ENCODE results near the gene NDRG2. TPM values are rescaled to one million over a fixed set of nuclear protein-coding genes. Genes with fewer than 3 reads are reported as not detected.

Gene NDRG2
- total RNA-seq, 3 donors from 2014 or later: 251 to 693 (median 258) TPM

- peaks cover 5 to 9% of the 10 kb centered on the region in 2 donors for H3K4me1 ChIP-seq
- intact Hi-C loops (cut with DNase I; ENCODE audit: low total_unique reads): no loop called here
These were observed 5.1 kb upstream of the NDRG2 start, which contains the start of gene TPPP2 for GRCh38 chr14:21029917-21030316. TSS of gene TPPP2 (plus strand) at chr14:21030217. CDS start at chr14:21030582, 365 bp downstream.

DNA sequence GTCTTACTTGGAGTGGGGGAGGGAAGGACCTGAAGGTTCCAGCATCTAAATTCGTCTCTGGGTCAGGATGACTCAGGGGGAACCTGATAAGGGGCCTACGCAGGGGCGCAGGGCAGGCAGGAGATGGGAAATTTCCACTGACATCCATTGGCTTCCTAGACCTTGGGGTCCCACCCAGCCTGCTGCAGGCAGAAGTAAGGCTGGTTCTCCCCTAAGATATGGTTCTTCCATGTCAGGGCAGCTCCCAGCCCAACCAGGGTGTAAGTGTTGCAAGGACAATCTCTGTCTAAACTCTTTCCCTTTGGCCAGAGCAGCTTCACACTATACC, 2.1 kb upstream of the NDRG2 start:
- peaks cover 5 to 9% of the 10 kb centered on the region in 2 donors for H3K4me1 ChIP-seq
- no peaks in the 10 kb centered on the region for H3K9me3 ChIP-seq
- H3K36me3 ChIP-seq: no peaks in the 10 kb centered on the region
- H3K4me3 ChIP-seq: peak overlapping the region in 1 of 3 donors; percentile 92
- peak overlapping the region; percentile 95 to 97 for H3K27ac ChIP-seq
- intact Hi-C loops (cut with DNase I; ENCODE audit: low total_unique reads): no loop called here
- no peak for TF ChIP-seq POLR2A (IDR thresholded peaks at IDR 0.05)
- no peak for TF ChIP-seq POLR2AphosphoS5 (IDR thresholded peaks at IDR 0.05)
- no peak for TF ChIP-seq CTCF (IDR thresholded peaks at IDR 0.05)
- H3K27me3 ChIP-seq: no peaks in the 10 kb centered on the region
- no peak for DNase-seq (ENCODE audit: low spot score in 2 of 2)

More at GRCh38 chr14:21029917-21030316, 5.1 kb upstream of the NDRG2 start, which contains the start of gene TPPP2:
- DNase-seq (ENCODE audit: low spot score in 2 of 2): no peak
- Histone ChIP-seq H3K36me3 (no peaks in the 10 kb centered on the region), H3K9me3 (no peaks in the 10 kb centered on the region), H3K27ac (no peak within 1 kb of the TSS), H3K27me3 (no peaks in the 10 kb centered on the region), H3K4me3 (no peak within 1 kb of the TSS)
- TF ChIP-seq POLR2A (IDR thresholded peaks at IDR 0.05) (no peak), POLR2AphosphoS5 (IDR thresholded peaks at IDR 0.05) (no peak), CTCF (IDR thresholded peaks at IDR 0.05) (no peak)

DNA sequence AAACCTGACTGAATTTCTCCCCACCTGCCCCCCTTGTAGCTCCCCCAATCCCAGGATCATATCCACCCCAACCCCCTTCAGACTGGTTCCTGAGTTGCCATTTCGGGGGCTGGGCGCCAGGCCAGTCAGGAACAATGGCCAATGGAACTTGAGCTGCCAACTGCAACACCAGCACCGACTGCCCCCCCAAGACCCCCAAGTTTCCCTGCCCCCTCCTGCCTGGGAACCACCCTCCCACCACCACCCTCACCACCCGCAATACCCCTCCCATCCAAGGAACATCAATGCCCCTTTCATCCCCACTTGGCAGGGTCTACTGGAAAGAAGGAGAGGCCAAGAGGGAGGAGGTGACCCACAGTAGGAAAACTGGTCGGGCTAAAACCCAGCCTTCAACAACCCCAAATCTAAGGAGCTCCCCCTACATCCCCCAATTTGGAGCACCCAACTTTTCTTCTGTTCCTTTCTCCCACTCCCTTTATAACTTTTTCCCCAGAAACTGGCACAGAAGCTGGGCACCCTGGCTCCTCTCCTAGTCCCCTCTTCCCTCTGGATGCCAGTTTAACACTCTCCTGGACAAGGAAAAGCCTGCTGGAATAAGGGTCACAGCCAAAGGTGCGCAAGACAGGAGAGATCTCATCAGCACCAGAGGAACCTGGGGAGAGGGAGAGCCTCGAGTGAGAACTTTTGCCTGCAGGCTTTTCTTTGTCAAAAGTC, 1.6 kb upstream of the NDRG2 start:
- Histone ChIP-seq H3K4me1 (peaks cover 5 to 9% of the 10 kb centered on the region in 2 donors), H3K4me3 (peak overlapping the region in 2 of 3 donors; percentile 76 to 92)
- intact Hi-C loops (cut with DNase I; ENCODE audit: low total_unique reads): no loop called here

DNA sequence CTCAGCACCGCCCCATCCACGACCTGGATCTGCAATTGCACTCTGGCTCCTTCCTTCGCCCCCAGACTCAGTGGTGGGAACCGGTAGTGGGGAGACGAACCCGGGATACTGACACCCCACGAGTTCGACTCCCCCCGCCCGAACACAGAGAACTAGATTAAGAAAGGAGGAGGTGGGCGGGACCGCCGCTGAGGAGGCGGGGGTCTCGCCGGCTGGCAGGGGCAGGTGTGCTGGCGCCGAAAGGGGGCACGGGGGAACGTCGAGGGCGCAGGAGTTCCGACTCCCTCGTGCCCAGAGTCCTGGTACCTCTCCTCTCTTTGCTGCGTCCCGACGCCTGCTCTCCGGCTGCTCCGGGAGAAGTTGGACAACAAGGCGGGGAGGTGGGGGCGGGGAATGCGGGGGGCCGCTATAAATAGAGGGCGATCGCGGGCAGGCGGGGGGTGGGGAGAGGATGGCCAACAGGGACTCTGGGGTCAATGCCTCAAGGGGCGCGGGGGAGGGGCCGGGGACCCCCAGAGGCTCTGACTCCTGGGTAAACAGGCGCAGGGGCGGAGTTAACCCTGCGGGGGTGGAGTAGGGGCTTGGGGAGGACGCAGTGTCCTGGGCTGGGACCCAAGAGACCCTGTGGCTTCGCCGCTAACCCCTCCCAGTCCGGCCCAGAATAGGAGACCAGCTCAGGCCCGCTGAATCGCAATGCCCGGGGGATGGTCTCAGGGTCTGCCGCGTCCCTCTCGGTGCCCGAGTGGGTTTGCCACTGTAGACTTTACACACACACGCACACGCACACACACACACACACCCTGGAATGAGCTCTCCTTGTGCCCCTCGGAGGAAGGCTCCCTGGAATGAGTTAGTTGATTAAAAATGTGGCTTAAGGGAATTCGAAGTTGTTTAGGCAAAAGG, 761 bp upstream of the NDRG2 start:
- Histone ChIP-seq H3K27me3 (no peaks in the 10 kb centered on the region), H3K27ac (peak overlapping the region; percentile 95 to 97), H3K9me3 (no peaks in the 10 kb centered on the region), H3K36me3 (no peaks in the 10 kb centered on the region), H3K4me1 (peaks cover 5 to 9% of the 10 kb centered on the region in 2 donors), H3K4me3 (peak overlapping the region; percentile 66 to 92 (median 76))
- peak; percentile 63 to 79 for DNase-seq (ENCODE audit: low spot score in 2 of 2)
- intact Hi-C loops (cut with DNase I; ENCODE audit: low total_unique reads): no loop called here
- TF ChIP-seq CTCF (IDR thresholded peaks at IDR 0.05) (peak in 1 of 3 donors; percentile 36), POLR2AphosphoS5 (IDR thresholded peaks at IDR 0.05) (peak in 2 of 3 donors; percentile 30 to 38), POLR2A (IDR thresholded peaks at IDR 0.05) (no peak)

More for the DNA sequence above, 1.6 kb upstream of the NDRG2 start:
- no peak for TF ChIP-seq POLR2AphosphoS5 (IDR thresholded peaks at IDR 0.05)
- TF ChIP-seq POLR2A (IDR thresholded peaks at IDR 0.05): no peak
- no peak for TF ChIP-seq CTCF (IDR thresholded peaks at IDR 0.05)
- Histone ChIP-seq H3K36me3 (no peaks in the 10 kb centered on the region), H3K9me3 (no peaks in the 10 kb centered on the region), H3K27me3 (no peaks in the 10 kb centered on the region), H3K27ac (peak overlapping the region; percentile 95 to 97)
- peak in 1 of 2 donors; percentile 70 for DNase-seq (ENCODE audit: low spot score in 2 of 2)

Measured in breast epithelium (tissue), 4 donors.